IPS DF 6.9 (cell line): ENCODE results near the gene DDX39B.
"Not testable (repeated sequence)": the region's sequence is repeated elsewhere in the genome, so short reads cannot be mapped to it uniquely, and the experiment has no call there.

ENCODE experiments used
- DNase-seq: peaks from one replicate; pipeline ENCODE4 v3.0.0-alpha.2; 2013; ENCODE audit warnings: low read depth, low spot score
- H3K27ac ChIP-seq: one replicate; pipeline ENCODE4 v1.5.1; 2013; ENCODE audit warnings: low read length, control low read depth
- H3K27me3 ChIP-seq: 2 replicates; pipeline ENCODE4 v1.6.1; 2013; ENCODE audit warnings: mild to moderate bottlenecking, low read length; ENCODE audit not compliant: control insufficient read depth, insufficient read depth
- H3K36me3 ChIP-seq: 2 replicates; pipeline ENCODE4 v1.6.1; 2013; ENCODE audit warnings: low read length; ENCODE audit not compliant: control insufficient read depth, insufficient read depth
- H3K4me1 ChIP-seq: 2 replicates; pipeline ENCODE4 v1.6.1; 2013; ENCODE audit warnings: low read length; ENCODE audit not compliant: control insufficient read depth, insufficient read depth
- H3K4me3 ChIP-seq: 2 replicates; pipeline ENCODE4 v1.5.1; 2013; ENCODE audit warnings: mild to moderate bottlenecking, low read length
- H3K9me3 ChIP-seq: 2 replicates; pipeline ENCODE4 v1.6.1; 2013; ENCODE audit warnings: low read length, inconsistent platforms; ENCODE audit not compliant: control insufficient read depth, insufficient read depth
- WGBS: extraction: QIAGEN DNeasy Blood & Tissue Kit; methylation state at CpG from one replicate; pipeline ENCODE4 v1.1.7; 2013; ENCODE audit warnings: mixed read lengths, missing lambda C conversion rate; ENCODE audit not compliant: insufficient read length, insufficient coverage; 5-methylcytosine and 5-hydroxymethylcytosine counted together

The DDX39B gene

GRCh38 chr6:31525553-31525931 lies 16.3 kb downstream of the DDX39B start:
- Histone ChIP-seq H3K9me3 (no peaks in the 10 kb centered on the region), H3K36me3 (peaks cover 11% of the 10 kb centered on the region), H3K27ac (no peak overlapping the region), H3K4me1 (no peaks in the 10 kb centered on the region), H3K27me3 (no peaks in the 10 kb centered on the region), H3K4me3 (no peak overlapping the region)
- no peak for DNase-seq
- WGBS: no CpG with 5 or more reads among the region's 8 CpGs

GRCh38 chr6:31521835-31522234 lies 20.0 kb downstream of the DDX39B start:
- Histone ChIP-seq H3K27ac (no peak overlapping the region), H3K4me3 (no peak overlapping the region), H3K36me3 (no peaks in the 10 kb centered on the region), H3K9me3 (no peaks in the 10 kb centered on the region), H3K4me1 (no peaks in the 10 kb centered on the region), H3K27me3 (no peaks in the 10 kb centered on the region)
- no peak for DNase-seq
- WGBS: no CpG with 5 or more reads among the region's 3 CpGs

DNA sequence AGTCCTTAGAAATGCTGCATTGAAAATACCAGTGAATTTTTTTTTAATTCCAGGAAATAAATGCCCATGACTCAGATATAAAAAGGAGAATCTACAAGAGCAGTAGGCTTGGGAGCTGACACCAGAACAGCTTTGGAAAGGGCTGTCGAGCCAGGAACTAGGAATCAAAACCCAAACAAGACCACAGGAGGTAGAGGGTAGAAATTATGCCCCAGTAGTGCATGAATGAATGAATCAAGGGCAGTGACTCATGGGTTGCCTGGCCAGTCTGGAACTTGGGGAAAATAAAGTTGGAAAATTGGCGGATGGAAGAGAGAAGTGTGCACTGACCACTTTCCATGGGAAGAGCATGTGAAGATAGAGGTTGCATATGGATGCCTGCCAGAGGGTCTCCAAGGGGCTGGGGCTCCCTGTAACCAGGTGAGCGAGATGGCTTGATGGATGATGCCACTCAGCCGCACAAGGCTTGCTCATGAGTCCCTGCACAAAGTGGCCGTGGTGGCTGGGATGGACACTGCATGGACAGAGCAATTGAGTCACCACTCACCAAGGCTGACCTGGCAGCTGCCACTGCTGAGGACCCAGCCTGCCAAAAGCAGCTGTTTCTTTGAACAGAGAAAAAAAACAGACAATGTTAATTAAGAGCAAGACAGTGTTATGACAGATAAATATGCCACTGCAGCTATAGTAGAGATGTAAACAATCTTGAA lies 28.2 kb downstream of the DDX39B start:
- Histone ChIP-seq H3K27ac (no peak overlapping the region), H3K27me3 (no peaks in the 10 kb centered on the region), H3K4me1 (no peaks in the 10 kb centered on the region; the same call in 1 of the 2 replicates), H3K9me3 (no peaks in the 10 kb centered on the region), H3K4me3 (no peak overlapping the region), H3K36me3 (peaks cover 10% of the 10 kb centered on the region)
- no peak for DNase-seq
- WGBS: no CpG with 5 or more reads among the region's 5 CpGs

GRCh38 chr6:31510007-31510406 lies 31.8 kb downstream of the DDX39B start:
- Histone ChIP-seq H3K27ac (no peak overlapping the region), H3K9me3 (no peaks in the 10 kb centered on the region), H3K27me3 (no peaks in the 10 kb centered on the region), H3K36me3 (peaks cover 16% of the 10 kb centered on the region), H3K4me1 (no peaks in the 10 kb centered on the region), H3K4me3 (no peak overlapping the region)
- WGBS: no CpG with 5 or more reads among the region's 4 CpGs
- no peak for DNase-seq

DNA sequence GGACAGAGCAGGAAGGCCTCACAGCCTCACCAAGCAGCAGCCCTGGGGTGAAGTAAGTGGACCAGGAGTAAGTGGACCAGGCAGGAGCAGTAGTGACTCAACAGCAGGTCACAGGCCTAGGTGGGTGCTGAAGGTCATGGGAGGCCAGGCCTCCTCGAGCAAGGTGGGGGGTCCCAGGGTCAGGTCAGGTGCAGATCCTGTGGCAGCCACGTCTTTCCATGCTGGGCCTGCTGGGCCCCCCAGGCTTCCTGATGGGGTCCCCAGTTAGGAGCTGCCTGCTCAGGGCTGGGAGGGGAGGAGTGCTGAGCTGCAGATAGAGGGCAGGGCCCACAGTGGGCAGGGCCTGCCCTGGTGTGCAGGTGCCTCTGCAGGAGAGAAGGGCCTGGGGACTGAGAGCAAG lies 32.8 kb downstream of the DDX39B start:
- WGBS: no CpG with 5 or more reads among the region's 2 CpGs
- H3K9me3 ChIP-seq, H3K4me1 ChIP-seq, H3K27me3 ChIP-seq, H3K4me3 ChIP-seq, DNase-seq, H3K27ac ChIP-seq: not testable (repeated sequence)
- H3K36me3 ChIP-seq: peaks cover 16% of the 10 kb centered on the region

GRCh38 chr6:31502586-31502985 lies 39.2 kb downstream of the DDX39B start:
- DNase-seq: no peak
- H3K4me3 ChIP-seq: no peak overlapping the region
- no peak overlapping the region for H3K27ac ChIP-seq
- H3K4me1 ChIP-seq: no peaks in the 10 kb centered on the region
- no peaks in the 10 kb centered on the region for H3K27me3 ChIP-seq
- H3K9me3 ChIP-seq: no peaks in the 10 kb centered on the region
- H3K36me3 ChIP-seq: peaks cover 7% of the 10 kb centered on the region

DNA sequence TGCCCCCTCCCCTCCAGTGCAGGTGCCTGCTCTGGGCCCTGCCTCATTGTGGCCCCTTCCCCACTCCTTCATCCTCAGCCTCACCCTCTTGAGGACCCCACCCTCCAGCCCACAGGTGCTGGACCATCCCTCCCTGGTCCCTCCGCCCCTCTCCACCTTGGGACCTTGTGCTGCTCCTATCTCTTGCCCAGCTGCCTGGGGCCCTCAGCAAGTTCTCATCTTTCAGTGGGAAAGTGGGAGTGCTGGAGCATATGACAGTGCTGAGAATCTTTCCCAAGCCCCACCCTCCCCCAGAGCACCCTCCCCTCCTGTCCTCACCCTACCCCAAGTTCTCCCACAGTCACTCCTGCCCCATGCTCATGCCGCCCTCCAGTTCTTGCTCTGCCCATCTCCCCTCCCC lies 42.2 kb downstream of the DDX39B start:
- H3K27ac ChIP-seq, H3K9me3 ChIP-seq, DNase-seq, H3K4me3 ChIP-seq, H3K36me3 ChIP-seq, H3K27me3 ChIP-seq, H3K4me1 ChIP-seq: not testable (repeated sequence)
- WGBS: no CpG with 5 or more reads among the region's 2 CpGs

DNA sequence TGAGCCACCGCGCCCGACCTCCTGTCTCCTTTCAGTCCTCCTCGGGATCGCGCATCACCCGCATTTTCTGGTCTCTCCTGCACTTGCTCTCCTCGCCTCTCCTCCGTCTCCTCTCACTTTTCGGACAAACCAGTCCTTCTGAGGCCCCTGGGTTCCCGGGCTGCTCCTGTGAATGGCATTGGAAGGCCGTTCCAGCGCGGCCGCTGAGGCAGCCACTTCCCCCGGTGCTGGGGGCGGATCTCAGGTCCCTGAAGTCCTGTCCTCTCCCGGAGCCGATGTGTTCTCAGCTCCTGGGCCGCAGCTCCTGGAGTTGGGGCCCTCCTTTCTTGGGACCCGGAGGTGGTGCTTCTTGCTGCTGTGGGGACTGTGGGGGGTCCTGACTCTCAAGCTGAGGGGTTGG lies 43.1 kb downstream of the DDX39B start:
- DNase-seq: no peak
- Histone ChIP-seq H3K36me3 (no peaks in the 10 kb centered on the region), H3K4me3 (peak overlapping the region; percentile 34; the same call in 1 of the 2 replicates), H3K9me3 (no peaks in the 10 kb centered on the region), H3K27me3 (no peaks in the 10 kb centered on the region), H3K4me1 (no peaks in the 10 kb centered on the region), H3K27ac (no peak overlapping the region)
- WGBS: no CpG with 5 or more reads among the region's 21 CpGs

GRCh38 chr6:31497531-31498476 lies 44.0 kb downstream of the DDX39B start, which contains the start of gene MICB:
Gene MICB, plus strand, starts transcription at chr6:31498145. Its CDS starts 49 bp downstream, at chr6:31498194.
- DNase-seq: peak; percentile 91

GRCh38 chr6:31496826-31497225 lies 45.0 kb downstream of the DDX39B start:
- not testable (repeated sequence) for H3K36me3 ChIP-seq, H3K27me3 ChIP-seq, DNase-seq, H3K27ac ChIP-seq, H3K4me1 ChIP-seq, H3K4me3 ChIP-seq, H3K9me3 ChIP-seq
- no CpG with 5 or more reads among the region's 4 CpGs for WGBS

More at GRCh38 chr6:31497531-31498476, 44.0 kb downstream of the DDX39B start, which contains the start of gene MICB:
- no peaks in the 10 kb centered on the region for H3K9me3 ChIP-seq
- no peaks in the 10 kb centered on the region for H3K36me3 ChIP-seq
- no CpG with 5 or more reads among the region's 64 CpGs for WGBS
- peak within 1 kb of the TSS; percentile 71; the same call in 1 of the 2 replicates for H3K4me3 ChIP-seq
- H3K27ac ChIP-seq: no peak within 1 kb of the TSS
- no peaks in the 10 kb centered on the region for H3K27me3 ChIP-seq
- no peaks in the 10 kb centered on the region for H3K4me1 ChIP-seq
